Activated CD4-positive, alpha-beta T cell treated with anti-CD3 and anti-CD28 coated beads for 36 hours (primary cell): Measurements from ENCODE around the gene DENND2D. TPM values are rescaled to one million over a fixed set of nuclear protein-coding genes. Genes with fewer than 3 reads are reported as not detected.

Source experiments
- ATAC-seq: fragments of 200-7000 bp; cut with Tn5 transposase; one replicate; pipeline ENCODE4 v1.10.0; 2021; ENCODE audit warnings: mild to moderate bottlenecking, moderate library complexity
- CTCF ChIA-PET: fragments of 350-600 bp; sonication (Branson Sonifier 250); formaldehyde crosslinking; loops from one replicate; lab custom pipeline; 2021; ENCODE audit warnings: antibody characterized with exemption; lab: Charles Lee
- POLR2A ChIA-PET: fragments of 350-600 bp; sonication (Branson Sonifier 250); formaldehyde crosslinking; loops from one replicate; lab custom pipeline; 2021; ENCODE audit warnings: antibody characterized with exemption, inconsistent platforms; lab: Charles Lee
- DNase-seq: peaks from one replicate; pipeline ENCODE4 v3.0.0-alpha.2; 2020
- H3K27ac Mint-ChIP-seq: one replicate; pipeline ENCODE4 v1.8.0; 2021; ENCODE audit warnings: mixed read lengths
- H3K27me3 Mint-ChIP-seq: one replicate; pipeline ENCODE4 v1.8.0; 2021; ENCODE audit warnings: mixed read lengths
- H3K36me3 Mint-ChIP-seq: one replicate; pipeline ENCODE4 v1.8.0; 2021; ENCODE audit warnings: low read depth, mixed read lengths
- H3K4me1 Mint-ChIP-seq: one replicate; pipeline ENCODE4 v1.8.0; 2021; ENCODE audit warnings: mixed read lengths
- H3K4me3 Mint-ChIP-seq: one replicate; pipeline ENCODE4 v1.8.0; 2021; ENCODE audit warnings: mild to moderate bottlenecking, moderate library complexity, mixed read lengths
- H3K9me3 Mint-ChIP-seq: one replicate; pipeline ENCODE4 v1.8.0; 2021; ENCODE audit warnings: low read depth, mixed read lengths
- intact Hi-C, 2 experiments: fragments of 100-400 bp; cut with DNase I in 1 of 2; cut with micrococcal nuclease in 1 of 2; formaldehyde crosslinking; loops; one replicate each; pipeline versions ENCODE4 v1.14.2 to v1.15.1; 2022 to 2024; cut with DNase I, micrococcal nuclease
- total RNA-seq, 2 experiments: library from RNA; stranded (reverse); gene quantifications; one replicate each; pipeline ENCODE4 v1.2.3, GENCODE V29; 2021

Gene DENND2D
- total RNA-seq, 2 experiments from 2014 or later: 174 to 190 TPM

GRCh38 chr1:111197598-111198284, 2.7 kb downstream of the DENND2D start:
- DNase-seq (no peak), ATAC-seq (peak; percentile 23)
- Mint-ChIP-seq H3K9me3 (no peaks in the 10 kb centered on the region), H3K4me1 (peaks cover 72% of the 10 kb centered on the region), H3K36me3 (peaks cover 77% of the 10 kb centered on the region), H3K27me3 (no peaks in the 10 kb centered on the region), H3K27ac (peak overlapping the region; percentile 98), H3K4me3 (peak overlapping the region; percentile 96)
- ChIA-PET CTCF (interaction anchor here (1.2 to 9.1 kb wide), 5 partner anchors 10 to 243 kb away, joined by 3 to 115 read pairs (median 5); no protein-coding TSS in a partner anchor), POLR2A (interaction anchor here (1.0 to 1.7 kb wide), 2 partner anchors 24 to 47 kb away, joined by 3 to 7 read pairs; no protein-coding TSS in a partner anchor)
- intact Hi-C loops: no loop called here

- H3K36me3 Mint-ChIP-seq: peaks cover 92% of the 10 kb centered on the region
- ChIA-PET POLR2A (no interaction called here), CTCF (interaction anchor here (0.8 to 9.1 kb wide), 2 partner anchors 25 to 327 kb away, joined by 3 to 115 read pairs; no protein-coding TSS in a partner anchor)
- H3K27ac Mint-ChIP-seq: peak overlapping the region; percentile 98
- ATAC-seq (no peak), DNase-seq (no peak)
- H3K9me3 Mint-ChIP-seq: no peaks in the 10 kb centered on the region
- peak overlapping the region; percentile 96 for H3K4me3 Mint-ChIP-seq
- intact Hi-C loops: no loop called here
- no peaks in the 10 kb centered on the region for H3K27me3 Mint-ChIP-seq
- H3K4me1 Mint-ChIP-seq: peaks cover 72% of the 10 kb centered on the region
These were observed 4.2 kb downstream of the DENND2D start for GRCh38 chr1:111196213-111196612.

- intact Hi-C loops: no loop called here
- peaks cover 74% of the 10 kb centered on the region for H3K4me1 Mint-ChIP-seq
These were observed 5.3 kb downstream of the DENND2D start for GRCh38 chr1:111195002-111195684.

GRCh38 chr1:111193712-111194480, 6.5 kb downstream of the DENND2D start:
- CTCF ChIA-PET: interaction anchor here (1.1 kb wide), 1 partner anchor 11 kb away, joined by 4 read pairs; no protein-coding TSS in a partner anchor
- Mint-ChIP-seq H3K27me3 (no peaks in the 10 kb centered on the region), H3K36me3 (peaks cover 100% of the 10 kb centered on the region), H3K9me3 (no peaks in the 10 kb centered on the region), H3K27ac (peak overlapping the region; percentile 98), H3K4me3 (peak overlapping the region; percentile 96), H3K4me1 (peaks cover 86% of the 10 kb centered on the region)
- DNase-seq (no peak), ATAC-seq (no peak)
- intact Hi-C loops: no loop called here
- POLR2A ChIA-PET: no interaction called here

More at GRCh38 chr1:111195002-111195684, 5.3 kb downstream of the DENND2D start:
- POLR2A ChIA-PET: interaction anchor here (0.6 kb wide), 2 partner anchors 26 to 315 kb away, joined by 3 read pairs; no protein-coding TSS in a partner anchor
- no peaks in the 10 kb centered on the region for H3K27me3 Mint-ChIP-seq
- CTCF ChIA-PET: interaction anchor here (9.1 kb wide), 1 partner anchor 26 kb away, joined by 115 read pairs; no protein-coding TSS in a partner anchor
- DNase-seq: no peak
- H3K4me3 Mint-ChIP-seq: peak overlapping the region; percentile 96
- ATAC-seq: no peak
- H3K36me3 Mint-ChIP-seq: peaks cover 100% of the 10 kb centered on the region
- H3K9me3 Mint-ChIP-seq: no peaks in the 10 kb centered on the region
- H3K27ac Mint-ChIP-seq: peak overlapping the region; percentile 98

- ATAC-seq: peak; percentile 10
- Mint-ChIP-seq H3K4me1 (peaks cover 96% of the 10 kb centered on the region), H3K36me3 (peaks cover 100% of the 10 kb centered on the region), H3K4me3 (peak overlapping the region; percentile 16), H3K27ac (peak overlapping the region; percentile 98), H3K27me3 (no peaks in the 10 kb centered on the region), H3K9me3 (no peaks in the 10 kb centered on the region)
- no peak for DNase-seq
- ChIA-PET CTCF (interaction anchor here (0.6 to 1.1 kb wide), 3 partner anchors 10 to 162 kb away, joined by 3 to 4 read pairs (median 3); no protein-coding TSS in a partner anchor), POLR2A (no interaction called here)
- intact Hi-C loops: no loop called here
These were observed 7.6 kb downstream of the DENND2D start for GRCh38 chr1:111192658-111193519.

GRCh38 chr1:111192074-111192473, 8.4 kb downstream of the DENND2D start:
- no peak overlapping the region for H3K4me3 Mint-ChIP-seq
- peak overlapping the region; percentile 98 for H3K27ac Mint-ChIP-seq
- intact Hi-C loops: no loop called here
- H3K4me1 Mint-ChIP-seq: peaks cover 99% of the 10 kb centered on the region
- ATAC-seq (no peak), DNase-seq (no peak)
- peaks cover 100% of the 10 kb centered on the region for H3K36me3 Mint-ChIP-seq
- no peaks in the 10 kb centered on the region for H3K27me3 Mint-ChIP-seq
- POLR2A ChIA-PET: interaction anchor here (1.5 kb wide), 1 partner anchor 8 kb away, joined by 5 read pairs; the partner anchor contains the start of gene DENND2D
- H3K9me3 Mint-ChIP-seq: no peaks in the 10 kb centered on the region
- CTCF ChIA-PET: interaction anchor here (0.7 to 1.5 kb wide), 6 partner anchors 9 to 162 kb away, joined by 3 to 6 read pairs (median 3); no protein-coding TSS in a partner anchor

GRCh38 chr1:111191496-111191895, 8.9 kb downstream of the DENND2D start:
- Mint-ChIP-seq H3K27ac (peak overlapping the region; percentile 98), H3K9me3 (no peaks in the 10 kb centered on the region), H3K27me3 (no peaks in the 10 kb centered on the region), H3K4me1 (peaks cover 99% of the 10 kb centered on the region), H3K36me3 (peaks cover 100% of the 10 kb centered on the region), H3K4me3 (no peak overlapping the region)
- POLR2A ChIA-PET: interaction anchor here (1.5 kb wide), 1 partner anchor 9 kb away, joined by 5 read pairs; the partner anchor contains the start of gene DENND2D
- no peak for ATAC-seq
- CTCF ChIA-PET: interaction anchor here (0.7 to 1.5 kb wide), 6 partner anchors 10 to 161 kb away, joined by 3 to 6 read pairs (median 3); no protein-coding TSS in a partner anchor
- DNase-seq: no peak
- intact Hi-C loops: loop anchor here in 1 of 2 experiments (1.0 kb wide), 1 partner anchor 8 kb away; no protein-coding TSS in a partner anchor

GRCh38 chr1:111190931-111191451, 9.5 kb downstream of the DENND2D start:
- H3K4me1 Mint-ChIP-seq: peaks cover 99% of the 10 kb centered on the region
- POLR2A ChIA-PET: interaction anchor here (1.5 kb wide), 1 partner anchor 9 kb away, joined by 5 read pairs; the partner anchor contains the start of gene DENND2D
- no peaks in the 10 kb centered on the region for H3K9me3 Mint-ChIP-seq
- intact Hi-C loops: loop anchor here in 1 of 2 experiments (1.0 kb wide), 1 partner anchor 8 kb away; no protein-coding TSS in a partner anchor
- no peak overlapping the region for H3K4me3 Mint-ChIP-seq
- no peaks in the 10 kb centered on the region for H3K27me3 Mint-ChIP-seq
- CTCF ChIA-PET: interaction anchor here (1.0 to 1.5 kb wide), 4 partner anchors 10 to 161 kb away, joined by 3 to 6 read pairs (median 4); no protein-coding TSS in a partner anchor
- H3K36me3 Mint-ChIP-seq: peaks cover 100% of the 10 kb centered on the region
- no peak for DNase-seq
- peak overlapping the region; percentile 65 for H3K27ac Mint-ChIP-seq
- no peak for ATAC-seq

- Mint-ChIP-seq H3K27ac (peak overlapping the region; percentile 75), H3K27me3 (no peaks in the 10 kb centered on the region), H3K4me1 (peaks cover 82% of the 10 kb centered on the region), H3K4me3 (no peak overlapping the region), H3K9me3 (no peaks in the 10 kb centered on the region), H3K36me3 (peaks cover 78% of the 10 kb centered on the region)
- no peak for ATAC-seq
- ChIA-PET POLR2A (no interaction called here), CTCF (no interaction called here)
- DNase-seq: no peak
- intact Hi-C loops: loop anchor here (5.0 kb wide), 2 partner anchors 37 to 42 kb away; partner anchors contain the start of genes CEPT1 (in 1 of the 2) and DRAM2 (in 1 of the 2)
These were observed 15.8 kb downstream of the DENND2D start for GRCh38 chr1:111184663-111185062.
